ENCODE results near the gene SLC39A8.

The SLC39A8 gene

DNA sequence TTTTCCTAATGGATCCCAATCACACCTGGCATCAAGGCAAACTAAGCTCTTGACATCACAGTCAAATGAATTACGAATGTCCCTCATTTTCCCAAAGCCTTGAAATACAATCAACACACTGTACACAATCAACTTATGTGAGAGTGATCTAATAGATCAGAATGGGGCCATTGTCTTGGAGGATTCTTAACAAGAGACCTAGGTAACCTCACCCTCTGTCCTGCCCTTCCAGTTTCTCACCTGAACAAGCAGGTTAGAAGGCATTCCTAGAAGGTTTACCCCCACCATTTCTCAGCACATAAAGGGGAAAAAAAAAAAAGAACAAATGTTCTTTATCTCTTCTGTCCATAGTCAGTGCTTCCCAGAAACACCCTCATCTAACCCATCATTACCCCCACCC lies 6.3 kb downstream of the SLC39A8 start:
- DNase-seq: no peak

DNA sequence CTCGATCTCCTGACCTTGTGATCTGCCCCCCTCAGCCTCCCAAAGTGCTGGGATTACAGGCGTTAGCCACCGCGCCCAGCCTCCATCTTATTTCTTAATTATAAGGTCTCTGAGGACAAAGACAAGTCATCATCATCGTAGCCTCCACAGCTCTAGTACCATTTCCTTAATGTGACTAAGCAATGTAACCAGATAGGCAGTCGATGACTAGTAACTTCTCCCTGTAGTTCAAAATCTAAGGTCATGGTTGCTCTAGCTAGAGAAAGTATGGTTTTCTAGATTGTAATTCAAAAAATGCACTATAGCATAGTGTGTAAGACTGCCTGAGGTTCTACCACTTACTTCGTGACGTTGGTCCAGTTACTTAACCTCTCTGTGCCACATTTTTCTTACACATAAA lies 6.9 kb downstream of the SLC39A8 start:
- no peak for DNase-seq

DNA sequence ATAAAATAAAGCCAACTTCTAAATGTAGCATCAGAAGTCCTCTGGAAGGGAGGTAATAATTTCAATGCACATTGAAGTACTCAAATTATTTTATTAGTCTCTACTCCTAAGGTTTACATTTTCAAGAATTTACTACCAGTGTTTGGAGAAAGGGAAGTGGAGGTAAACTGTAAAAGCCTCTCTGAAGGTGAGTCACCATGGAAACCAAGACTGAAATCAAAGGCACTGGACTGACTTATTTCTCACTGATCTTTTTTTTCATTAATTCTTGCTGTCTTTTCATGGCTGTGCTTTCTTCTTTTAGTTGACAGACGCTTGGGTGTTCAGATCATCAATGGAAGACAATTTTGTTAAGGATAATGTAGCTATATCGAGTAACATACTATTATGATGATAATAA lies 9.7 kb downstream of the SLC39A8 start:
- DNase-seq: no peak

GRCh38 chr4:102334624-102335023 lies 10.7 kb downstream of the SLC39A8 start:
- no peak for DNase-seq

GRCh38 chr4:102333787-102334186 lies 11.5 kb downstream of the SLC39A8 start:
- DNase-seq: no peak

- DNase-seq: no peak
Observed at GRCh38 chr4:102328045-102328444, 17.2 kb downstream of the SLC39A8 start.

GRCh38 chr4:102326951-102327350 lies 18.3 kb downstream of the SLC39A8 start:
- no peak for DNase-seq

DNA sequence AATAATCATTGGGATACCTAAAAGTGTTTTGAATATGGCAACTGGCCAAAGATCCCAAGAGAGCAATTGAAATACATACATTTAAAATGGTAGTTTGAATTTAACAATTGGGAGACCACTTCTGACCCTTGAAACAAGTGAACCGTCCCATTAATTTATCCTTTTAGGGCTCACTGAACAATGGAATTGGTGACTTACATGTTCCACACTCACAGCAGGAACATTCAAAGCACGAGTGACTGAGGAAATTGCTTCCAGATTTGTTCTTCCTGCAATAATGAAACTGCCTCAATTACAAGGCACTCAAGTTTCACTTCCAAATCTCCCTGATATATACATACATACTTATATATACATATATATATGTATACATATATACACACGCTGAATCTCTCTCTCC lies 20.6 kb downstream of the SLC39A8 start:
- DNase-seq: no peak

DNA sequence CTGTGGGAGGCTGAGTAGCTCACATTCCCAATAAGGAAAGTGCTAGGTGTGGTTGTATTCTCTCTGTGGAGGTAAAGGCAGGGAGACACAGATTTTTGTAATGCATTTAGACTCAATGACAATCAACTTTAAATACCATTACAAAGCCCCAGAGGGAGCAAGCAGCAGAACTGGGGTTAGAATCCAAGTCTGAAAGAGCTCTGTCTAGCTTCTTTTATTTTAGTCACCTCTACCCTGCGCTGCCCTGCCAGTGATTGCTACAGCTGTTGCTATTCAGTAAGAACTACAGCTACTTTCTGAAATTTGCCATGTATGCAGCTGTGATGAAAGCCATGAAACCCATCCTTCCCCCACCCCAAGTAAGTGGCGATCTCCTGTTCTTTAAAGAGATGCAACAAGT lies 22.5 kb downstream of the SLC39A8 start:
- no peak for DNase-seq

DNA sequence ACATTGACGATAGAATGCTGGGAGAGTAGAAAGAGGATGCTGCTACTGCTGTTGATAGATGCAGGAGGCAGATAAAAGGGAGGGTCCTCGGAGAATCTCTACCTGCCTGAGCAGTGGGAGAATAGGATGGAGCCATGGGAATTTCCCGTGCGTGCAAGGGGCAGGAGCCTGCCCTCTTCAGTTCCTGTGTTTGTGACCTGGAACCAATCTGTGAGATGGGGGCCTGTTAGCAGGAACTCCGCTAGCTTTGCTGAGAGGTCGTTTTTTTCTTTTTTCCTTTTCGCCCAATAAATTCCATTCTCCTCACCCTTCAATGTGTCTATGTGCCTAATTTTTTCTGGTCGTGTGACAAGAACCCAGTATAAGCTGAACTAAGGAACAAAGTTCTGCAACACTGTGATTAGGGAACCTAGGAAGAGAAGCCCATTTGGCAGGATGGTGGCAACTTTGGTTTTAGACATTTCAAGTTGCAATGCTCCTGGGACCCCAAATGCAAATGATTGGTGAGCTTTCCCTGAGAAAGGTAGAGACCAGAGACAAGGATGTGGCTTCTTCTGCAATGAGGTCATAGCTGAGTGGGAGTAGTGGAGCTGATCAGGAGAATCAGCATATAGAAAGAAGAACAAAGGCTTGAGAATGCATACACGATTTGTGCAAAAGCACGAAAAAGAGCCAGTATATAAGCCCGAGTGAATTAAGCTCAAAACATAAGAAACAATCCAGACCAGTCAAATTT lies 23.9 kb downstream of the SLC39A8 start:
- DNase-seq: no peak

GRCh38 chr4:102319594-102319993 lies 25.7 kb downstream of the SLC39A8 start:
- DNase-seq: no peak

- no peak for DNase-seq
Observed at GRCh38 chr4:102318526-102318925, 26.8 kb downstream of the SLC39A8 start.

DNA sequence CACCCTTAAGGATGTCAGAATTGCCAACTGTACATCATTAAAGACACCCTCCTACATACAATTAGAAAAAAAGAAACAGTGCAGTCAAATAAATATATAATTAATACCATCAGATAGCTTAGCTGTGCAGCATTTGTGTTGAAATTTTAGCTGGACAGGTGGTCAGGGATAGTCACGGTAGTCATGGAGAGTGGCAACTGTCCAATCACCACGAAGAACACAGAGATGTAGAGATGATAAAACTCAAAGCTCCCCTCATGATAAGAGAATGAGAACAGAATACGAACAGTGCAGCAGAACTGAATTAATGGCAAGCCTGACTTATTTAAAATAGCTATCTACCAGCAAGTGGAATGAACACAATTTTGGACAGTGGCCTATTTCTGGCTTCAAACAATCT lies 27.2 kb downstream of the SLC39A8 start:
- DNase-seq: no peak

DNA sequence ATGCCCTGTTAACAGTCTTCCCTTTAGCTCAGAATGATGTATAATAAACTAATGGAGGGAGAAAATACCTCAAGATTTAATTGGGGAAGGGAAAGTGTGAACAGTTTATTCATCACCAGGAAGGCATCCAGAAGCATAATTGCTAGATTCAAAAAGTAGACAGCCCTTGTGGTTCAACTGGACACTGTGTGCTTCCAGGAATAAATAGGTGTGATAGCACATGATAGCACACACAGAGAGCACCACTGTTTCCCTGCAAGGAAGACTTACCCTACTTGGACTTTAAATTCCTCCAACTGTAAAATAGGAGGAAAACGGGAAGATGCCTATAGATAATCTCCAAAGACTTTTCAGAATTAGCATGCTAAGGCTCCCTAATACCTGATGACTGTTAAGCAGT lies 27.8 kb downstream of the SLC39A8 start:
- no peak for DNase-seq

DNA sequence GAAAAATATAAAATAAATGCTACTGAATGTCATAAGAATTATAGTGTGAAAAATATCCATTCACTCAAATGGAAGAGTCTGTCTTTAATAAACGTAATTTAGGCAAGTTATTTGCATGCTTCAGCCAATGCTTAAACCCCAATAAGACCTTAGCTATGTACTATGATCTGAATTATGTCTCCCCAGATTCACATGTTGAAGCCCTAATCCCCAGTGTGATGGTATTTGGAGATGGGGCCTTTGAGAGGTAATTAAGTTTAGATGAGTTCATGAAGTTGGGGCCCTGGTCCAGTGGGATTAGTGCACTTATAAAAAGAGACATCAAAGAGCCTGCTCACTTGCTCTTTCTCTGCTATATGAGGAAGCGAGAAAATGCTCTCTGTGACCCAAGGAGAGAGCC lies 28.7 kb downstream of the SLC39A8 start:
- no peak for DNase-seq

DNA sequence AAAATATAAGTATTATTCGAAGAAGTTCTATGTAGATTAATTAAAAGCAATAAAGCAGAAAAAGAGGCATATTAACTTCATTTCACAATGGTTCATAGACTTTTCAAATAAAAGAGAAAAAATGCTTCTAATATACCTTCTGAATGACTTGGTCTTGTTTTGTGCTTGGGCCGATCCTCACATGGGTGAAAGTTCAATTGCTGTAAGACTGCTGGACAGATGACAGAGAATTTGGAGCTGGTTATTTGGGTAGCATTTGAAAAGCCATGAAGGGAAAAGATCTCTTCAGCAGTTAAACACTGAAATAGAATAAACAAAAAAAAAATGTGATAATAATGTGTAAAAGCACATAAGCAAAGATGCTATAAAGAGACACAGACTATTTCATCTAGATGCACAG lies 29.8 kb downstream of the SLC39A8 start:
- no peak for DNase-seq

DNA sequence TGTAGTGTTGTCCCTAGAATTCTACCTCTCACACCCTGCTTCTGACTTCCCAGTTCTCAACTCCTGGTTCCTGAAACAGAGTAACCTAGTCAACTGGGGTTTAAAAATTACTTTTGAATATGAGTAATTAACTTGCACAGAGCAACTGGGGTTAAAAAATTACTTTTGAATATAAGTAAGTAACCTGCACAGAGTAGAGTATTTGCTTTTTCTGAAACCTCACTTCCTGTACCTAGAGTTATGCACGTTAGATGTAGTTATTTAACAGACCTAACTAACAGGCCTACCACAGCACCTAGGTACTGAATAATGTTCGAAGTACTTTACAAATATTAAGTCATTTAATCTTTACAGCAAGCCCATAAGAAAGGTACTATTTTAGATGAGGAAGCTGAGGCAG lies 32.9 kb downstream of the SLC39A8 start:
- no peak for DNase-seq

DNA sequence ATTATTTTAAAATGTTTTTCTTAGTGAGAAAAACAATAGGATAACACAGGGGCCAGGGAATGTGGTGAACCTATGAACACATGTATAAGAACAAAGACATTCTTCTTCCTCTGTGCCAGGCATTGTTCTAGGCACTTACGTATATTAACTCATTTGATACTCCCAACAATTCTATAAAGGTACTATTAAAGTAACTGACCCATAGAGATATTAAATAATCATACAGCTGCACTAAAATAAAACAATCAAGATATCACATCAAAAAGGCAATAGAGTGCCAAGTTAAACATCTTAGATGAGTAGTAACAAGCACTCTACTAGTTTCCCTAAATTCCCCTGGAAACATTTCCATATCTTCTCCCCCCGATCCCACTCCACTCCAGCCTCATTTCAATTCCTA lies 33.4 kb downstream of the SLC39A8 start:
- DNase-seq: no peak

GRCh38 chr4:102311407-102311806 lies 33.9 kb downstream of the SLC39A8 start:
- no peak for DNase-seq

- DNase-seq: no peak
Observed at GRCh38 chr4:102308032-102308799, 37.1 kb downstream of the SLC39A8 start.

- no peak for DNase-seq
Observed at GRCh38 chr4:102305666-102306065, 39.6 kb downstream of the SLC39A8 start.

DNA sequence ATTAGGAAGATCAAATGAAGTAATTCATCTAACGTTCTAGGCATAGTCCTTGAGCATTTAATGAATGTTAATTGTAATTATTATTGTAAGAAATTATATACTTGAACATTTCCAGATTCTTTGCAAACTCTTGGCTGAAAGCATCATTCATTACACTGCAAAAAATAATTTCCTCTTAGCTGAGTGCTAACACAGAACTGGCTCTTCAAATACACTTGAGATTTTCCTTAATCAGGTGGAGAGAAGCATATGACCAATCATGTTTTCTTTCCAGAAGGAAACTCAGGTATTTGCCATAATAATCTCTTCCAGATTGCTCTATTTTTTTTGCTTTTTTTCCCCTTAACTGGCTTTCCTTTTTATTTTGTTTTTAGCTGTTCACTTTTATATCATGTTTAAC lies 42.5 kb downstream of the SLC39A8 start:
- no peak for DNase-seq

GRCh38 chr4:102301167-102301566 lies 44.1 kb downstream of the SLC39A8 start:
- no peak for DNase-seq

- DNase-seq: no peak
Observed at GRCh38 chr4:102299354-102300107, 45.8 kb downstream of the SLC39A8 start.

Measured in KG1 (cell line).